ENCODE results near the gene ASPG. TPM values are rescaled to one million over a fixed set of nuclear protein-coding genes. Genes with fewer than 3 reads are reported as not detected.
A peak's percentile ranks its signal among the peaks of the same experiment; 100 is the strongest.

ASPG gene
- total RNA-seq, 1 donor from 2014 or later: 44.1 TPM

DNA sequence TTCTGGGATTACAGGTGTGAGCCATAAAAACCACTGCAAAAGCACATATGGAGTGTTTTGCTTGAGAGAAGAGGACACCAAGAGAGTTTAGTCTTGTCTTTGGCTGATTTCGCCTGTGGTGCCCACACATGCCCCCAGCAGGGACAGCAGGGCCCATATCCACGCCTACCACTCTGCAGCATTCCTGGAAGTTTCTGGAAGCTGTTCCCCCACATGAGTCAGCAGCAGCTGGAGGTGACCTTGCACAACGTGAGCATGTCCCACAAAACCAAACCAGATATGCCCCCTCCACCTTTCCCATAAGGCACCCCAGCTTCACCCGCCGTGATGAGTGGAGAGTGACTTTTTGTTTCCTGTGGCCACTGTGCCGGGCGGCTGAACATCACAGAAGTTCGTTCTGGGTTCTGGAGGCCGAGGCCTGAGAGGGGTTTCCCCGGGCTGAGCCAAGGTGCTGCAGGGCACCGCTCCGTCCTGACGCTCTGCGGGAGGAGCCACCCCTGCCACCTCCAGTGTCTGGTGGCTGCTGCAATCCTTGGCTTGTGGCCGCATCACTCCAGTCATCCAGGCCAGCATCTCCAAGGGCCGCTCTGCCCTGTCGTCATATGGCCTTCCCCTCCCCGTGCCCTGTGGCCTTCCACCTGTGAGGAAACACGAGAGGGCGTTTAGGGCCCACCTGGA is 4.7 kb downstream of the ASPG start:
- ATAC-seq (ENCODE audit: poor library complexity): no peak
- DNase-seq: peak; percentile 37

DNA sequence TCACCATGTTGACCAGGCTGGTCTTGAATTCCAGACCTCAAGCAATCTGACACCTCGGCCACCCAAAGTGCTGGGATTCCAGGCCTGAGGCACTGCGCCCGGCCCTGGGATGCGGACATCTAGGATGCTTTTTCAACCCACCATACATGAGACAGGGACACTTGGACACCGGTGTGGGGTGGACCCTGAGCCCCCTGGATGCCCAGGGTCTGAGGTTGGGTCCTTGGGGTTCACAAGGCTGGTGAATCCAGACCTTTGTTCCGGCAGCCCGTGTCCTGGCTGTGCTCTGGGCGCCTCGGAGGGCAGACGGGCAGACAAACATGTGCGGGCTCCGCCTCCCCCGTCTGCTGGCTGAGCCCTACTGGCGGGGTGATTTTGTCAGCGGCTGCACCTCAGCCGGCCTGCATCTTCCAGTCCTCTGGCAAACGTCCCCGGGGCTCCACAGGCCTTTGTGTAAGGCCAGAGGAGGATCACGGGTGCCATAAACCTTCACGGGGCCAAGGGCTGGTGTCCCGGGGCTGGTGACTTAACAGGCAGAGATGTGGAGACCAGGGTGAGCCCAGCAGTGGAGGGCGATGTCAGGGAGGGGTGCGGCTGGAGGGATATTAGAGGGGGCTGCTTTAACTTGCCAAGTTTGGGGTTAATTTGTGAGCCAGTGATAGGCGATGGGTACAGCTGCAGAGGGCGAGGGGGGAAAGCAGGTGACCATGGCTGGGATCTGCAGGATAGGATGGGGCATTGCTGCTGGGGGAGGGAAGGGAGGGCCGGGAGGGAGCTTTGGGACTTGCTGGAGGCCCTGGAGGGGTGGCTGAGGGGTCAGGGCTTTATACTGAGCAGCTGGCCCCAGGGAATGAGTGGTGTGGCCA is 5.8 kb downstream of the ASPG start:
- peak; percentile 26 for ATAC-seq (ENCODE audit: poor library complexity)
- DNase-seq: peak; percentile 52
- intact Hi-C loops (cut with DNase I): no loop called here

More for the DNA sequence above, 4.7 kb downstream of the ASPG start:
- intact Hi-C loops (cut with DNase I): no loop called here

DNA sequence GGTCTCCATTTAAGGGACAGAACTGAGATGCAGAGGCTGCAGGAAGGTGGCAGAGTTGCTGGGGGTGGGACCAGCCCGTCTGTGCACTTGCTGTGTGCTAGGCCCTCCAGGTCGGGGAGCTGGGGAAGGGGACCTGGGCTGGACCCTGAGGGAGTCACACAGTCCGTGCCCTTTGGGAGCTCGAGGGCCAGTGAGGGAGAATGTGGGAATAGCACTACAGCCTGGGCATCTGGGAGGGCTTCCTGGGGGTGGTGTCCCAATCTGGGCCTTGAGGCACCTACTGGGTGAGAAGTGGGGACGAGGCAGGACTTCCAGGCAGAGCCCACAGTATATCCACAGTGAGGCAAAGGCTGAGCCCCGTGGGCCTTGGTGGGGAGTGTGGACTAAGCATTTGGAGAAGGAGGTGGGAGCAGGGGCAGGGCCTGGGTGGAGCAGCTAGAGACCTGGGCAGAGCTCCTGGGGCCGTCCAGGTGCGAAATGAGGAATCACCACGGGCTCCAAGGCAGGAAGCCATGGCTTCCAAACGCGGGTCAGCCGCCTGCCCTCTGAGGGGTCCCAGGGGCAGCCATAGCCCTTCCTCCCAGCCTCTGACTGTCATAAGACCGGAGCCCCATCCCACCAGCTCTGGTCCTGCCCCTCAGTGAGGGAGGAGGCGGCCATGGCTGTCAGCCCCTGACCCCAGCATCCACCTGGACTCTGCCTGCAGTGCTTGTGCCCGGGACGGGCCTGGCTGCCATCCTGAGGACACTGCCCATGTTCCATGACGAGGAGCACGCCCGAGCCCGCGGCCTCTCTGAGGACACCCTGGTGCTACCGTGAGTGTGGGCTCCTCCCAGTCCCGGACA is 6.6 kb downstream of the ASPG start:
- DNase-seq (peak; percentile 30), ATAC-seq (ENCODE audit: poor library complexity) (no peak)
- intact Hi-C loops (cut with DNase I): no loop called here

DNA sequence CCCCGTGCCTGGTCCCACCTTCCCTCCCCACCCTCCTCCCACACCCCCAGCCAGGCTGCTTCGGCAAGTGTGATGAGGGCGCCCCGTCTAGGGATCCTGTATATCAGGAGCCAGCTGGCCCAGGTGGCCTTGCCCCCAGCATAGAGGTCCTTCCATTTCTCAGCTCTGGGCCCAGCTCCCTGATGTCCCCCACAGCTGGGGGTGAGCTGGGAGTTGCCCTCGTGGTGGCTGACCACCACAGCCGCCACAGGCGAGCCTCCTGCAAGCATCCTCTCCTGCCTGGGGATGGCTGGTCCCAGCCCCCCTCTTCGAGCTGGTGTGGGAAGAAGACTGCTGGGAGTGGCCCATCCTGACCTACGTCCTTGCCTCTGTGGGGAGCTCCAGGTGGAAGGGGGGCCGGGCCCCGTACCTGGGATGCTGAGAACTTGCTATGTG is 7.4 kb downstream of the ASPG start:
- ATAC-seq (ENCODE audit: poor library complexity) (no peak), DNase-seq (peak; percentile 38)
- intact Hi-C loops (cut with DNase I): no loop called here

DNA sequence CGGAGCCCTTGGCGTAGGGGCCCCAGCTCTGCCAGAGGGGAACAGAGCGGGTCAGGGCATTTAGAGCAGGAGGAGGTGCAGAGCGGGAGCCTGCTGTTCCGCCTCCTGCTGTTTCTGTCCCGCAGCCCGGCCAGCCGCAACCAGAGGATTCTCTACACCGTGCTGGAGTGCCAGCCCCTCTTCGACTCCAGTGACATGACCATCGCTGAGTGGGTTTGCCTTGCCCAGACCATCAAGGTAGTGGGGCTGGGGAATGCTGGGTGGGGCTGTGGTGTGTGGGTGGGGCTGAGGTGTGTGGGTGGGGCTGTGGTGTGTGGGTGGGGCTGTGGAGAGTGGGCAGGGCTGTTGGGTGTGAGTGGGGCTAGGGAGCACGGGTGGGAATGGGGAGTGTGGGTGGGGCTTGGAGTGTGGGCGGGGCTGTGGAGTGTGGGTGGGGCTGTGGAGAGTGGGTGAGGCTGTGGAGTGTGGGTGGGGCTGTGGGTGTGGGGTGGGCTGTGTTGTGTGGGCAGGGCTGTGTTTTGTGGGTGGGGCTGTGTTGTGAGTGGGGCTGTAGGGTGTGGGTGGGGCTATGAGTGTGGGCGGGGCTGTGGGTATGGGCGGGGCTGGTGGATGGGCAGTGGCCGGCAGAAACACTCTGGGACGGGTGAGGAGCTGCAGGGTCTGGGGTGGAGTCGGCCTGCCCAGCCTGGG is 8.0 kb downstream of the ASPG start:
- ATAC-seq (ENCODE audit: poor library complexity): peak; percentile 10
- intact Hi-C loops (cut with DNase I): no loop called here
- DNase-seq: peak; percentile 35

DNA sequence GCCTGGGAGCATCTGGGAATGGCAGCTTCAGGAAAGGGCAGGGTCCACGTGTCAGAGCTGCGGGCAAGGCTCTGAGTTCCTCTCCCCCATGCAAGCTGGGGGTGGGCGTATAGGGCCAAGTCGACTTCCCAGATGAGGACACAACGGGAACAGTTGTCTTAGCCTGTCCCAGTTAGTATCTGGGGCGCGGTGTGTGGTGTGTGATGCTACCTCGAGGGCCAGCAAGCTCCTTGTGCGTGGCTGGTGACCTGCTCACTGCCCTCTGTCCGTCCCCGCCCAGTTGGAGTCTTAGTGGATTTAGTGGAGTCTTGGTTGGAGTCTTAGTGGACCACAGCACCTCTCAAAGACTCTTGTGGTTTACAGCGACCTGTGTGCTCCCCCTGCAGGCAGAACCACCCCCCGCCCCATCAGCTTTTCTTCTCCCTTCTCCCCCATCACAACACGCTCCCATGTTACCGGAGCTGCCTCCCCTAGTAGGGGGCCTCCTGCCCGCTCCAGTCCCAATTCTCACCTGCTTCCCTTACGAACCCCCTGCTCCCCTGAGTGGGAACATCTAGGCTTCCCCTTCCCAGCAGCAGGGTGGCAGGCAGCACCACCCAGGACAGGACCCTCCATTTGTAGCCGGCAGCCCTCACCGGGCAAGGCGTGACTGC is 8.7 kb downstream of the ASPG start:
- intact Hi-C loops (cut with DNase I): no loop called here
- no peak for DNase-seq
- no peak for ATAC-seq (ENCODE audit: poor library complexity)

DNA sequence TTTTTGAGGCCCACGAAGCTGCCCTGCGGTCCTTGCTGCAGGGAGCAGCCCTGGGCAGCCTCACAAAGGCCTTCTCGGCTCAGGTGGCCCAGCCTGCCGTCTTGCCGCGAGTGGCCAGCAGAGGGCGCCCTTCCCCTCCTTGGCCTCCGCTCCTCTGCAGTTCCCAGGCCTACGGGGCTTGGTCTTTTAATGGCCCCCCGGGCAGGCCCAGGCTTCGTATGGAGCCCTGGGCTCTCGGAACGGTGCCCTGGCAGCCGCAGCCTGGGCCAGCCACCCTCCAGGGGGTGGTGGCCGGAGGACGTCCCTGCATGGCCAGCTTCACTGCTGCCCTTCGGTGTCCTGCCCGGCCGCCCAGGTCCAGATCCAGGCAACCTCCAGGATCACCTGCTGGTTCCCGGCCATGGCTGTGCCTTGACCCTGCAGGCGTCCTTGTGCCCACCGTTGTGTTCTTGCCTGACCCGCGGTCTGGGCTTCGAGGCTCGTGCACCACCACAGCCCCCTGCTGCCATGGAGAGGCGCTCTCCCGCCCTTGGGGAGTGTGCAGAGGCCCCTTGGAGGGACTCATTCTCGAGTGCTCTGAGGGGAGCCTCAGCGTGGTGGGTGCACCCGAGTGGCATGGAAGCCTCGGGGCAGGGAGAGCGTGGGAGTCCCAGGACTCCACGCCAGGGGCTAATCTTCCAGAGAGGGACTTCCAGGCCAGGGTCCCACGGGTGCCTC is 9.4 kb downstream of the ASPG start:
- ATAC-seq (ENCODE audit: poor library complexity): peak; percentile 64
- intact Hi-C loops (cut with DNase I): no loop called here

DNA sequence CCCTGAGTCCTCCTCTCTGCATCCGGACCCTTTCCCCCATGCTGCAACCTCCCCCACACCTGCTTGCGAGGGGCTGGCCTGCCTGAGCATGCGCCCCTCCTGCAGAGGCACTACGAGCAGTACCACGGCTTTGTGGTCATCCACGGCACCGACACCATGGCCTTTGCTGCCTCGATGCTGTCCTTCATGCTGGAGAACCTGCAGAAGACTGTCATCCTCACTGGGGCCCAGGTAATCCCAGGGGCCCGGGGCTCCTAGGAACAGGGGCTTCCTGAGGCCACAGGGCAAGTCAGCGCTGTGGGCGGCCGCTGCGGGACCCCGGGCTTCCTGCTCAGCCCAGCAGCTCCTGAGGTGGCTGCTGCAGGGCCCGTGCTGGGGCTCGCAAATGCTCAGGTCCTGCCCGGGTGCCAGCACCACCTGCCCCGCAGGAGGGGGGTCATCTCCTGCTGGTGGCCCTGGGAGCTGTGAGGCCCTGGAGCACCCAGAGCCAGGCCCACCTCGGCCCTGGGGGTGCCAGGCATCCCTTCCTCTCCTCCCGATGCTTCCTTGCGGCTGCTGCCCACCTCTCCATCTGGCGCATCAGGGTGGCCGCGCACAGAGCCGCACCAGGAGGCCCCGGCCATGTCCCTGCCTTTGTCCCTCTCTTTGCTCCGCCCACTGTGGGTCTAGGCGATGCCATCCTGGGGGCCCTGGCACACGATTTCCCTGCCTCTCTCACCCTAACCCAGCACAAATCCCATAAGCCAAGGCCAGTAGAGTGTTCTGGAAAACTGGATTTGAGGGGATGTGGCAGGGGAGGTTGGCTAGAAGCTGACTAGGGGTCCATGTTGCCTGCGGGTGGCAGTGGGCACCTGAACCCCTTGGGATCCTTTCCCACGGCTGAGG is 10.2 kb downstream of the ASPG start:
- DNase-seq: peak; percentile 32
- ATAC-seq (ENCODE audit: poor library complexity): no peak
- intact Hi-C loops (cut with DNase I): no loop called here

More for the DNA sequence above, 9.4 kb downstream of the ASPG start:
- DNase-seq: peak; percentile 71

DNA sequence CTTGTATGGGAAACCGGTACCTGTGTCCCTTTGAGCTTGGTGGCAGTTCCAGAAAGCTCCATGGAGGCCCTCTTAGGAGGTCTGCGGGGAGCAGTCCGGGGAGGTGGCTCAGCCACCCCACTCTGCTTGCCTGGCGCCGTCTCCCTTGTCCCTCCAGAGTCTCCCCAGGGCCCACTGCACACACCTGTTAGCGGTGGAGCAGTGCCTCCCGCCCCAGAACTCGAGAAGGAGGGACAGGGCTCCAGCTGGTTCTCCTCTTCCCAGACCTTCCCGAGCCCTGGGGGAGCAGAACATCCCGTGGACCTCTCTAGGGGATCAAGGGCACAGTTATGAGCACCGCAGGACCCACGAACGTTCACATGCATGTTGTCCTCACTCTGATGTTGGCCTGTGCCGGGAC is 10.8 kb downstream of the ASPG start:
- intact Hi-C loops (cut with DNase I): no loop called here
- ATAC-seq (ENCODE audit: poor library complexity): no peak
- no peak for DNase-seq

DNA sequence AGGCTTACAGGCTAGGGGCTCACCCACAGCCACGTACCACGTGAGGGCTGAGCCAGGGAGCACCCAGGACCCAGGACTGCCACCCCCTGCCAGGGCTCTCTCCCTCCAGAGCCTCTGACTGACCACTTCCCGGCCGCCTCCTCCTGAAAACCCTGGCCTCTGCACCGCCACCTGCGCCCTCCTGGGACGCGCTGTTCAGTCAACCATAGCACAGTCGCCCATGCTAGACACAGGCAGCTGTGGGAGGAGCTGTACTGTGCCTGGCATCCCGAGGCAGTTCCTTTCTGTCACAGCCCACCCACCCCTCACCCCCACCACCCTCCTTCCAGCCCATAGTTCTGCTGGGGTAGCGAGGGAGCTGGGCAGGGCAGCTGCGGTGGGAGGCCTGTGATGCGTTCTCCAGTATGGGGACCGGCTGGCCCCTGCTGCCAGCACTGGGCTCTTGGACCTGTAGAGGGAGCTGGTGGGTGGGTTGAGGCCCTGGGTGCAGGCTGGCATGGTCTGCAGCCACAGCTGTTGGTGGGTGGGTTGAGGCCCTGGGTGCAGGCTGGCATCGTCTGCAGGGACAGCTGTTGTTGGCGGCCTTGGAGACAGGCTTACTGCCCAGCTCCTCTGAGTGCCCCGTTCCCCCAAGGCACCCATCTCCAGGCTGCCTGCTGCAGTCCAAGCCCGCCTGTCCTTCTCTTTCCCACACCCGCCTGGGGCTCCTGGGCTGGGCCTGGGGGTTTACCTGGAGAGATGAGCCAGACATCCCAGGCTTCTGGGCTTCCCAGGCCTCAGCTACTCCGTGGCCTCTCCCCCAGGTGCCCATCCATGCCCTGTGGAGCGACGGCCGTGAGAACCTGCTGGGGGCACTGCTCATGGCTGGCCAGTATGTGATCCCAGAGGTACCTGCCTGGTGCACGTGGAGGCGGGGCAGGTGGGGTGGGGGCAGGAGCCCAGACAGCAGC is 11.5 kb downstream of the ASPG start:
- ATAC-seq (ENCODE audit: poor library complexity): no peak
- peak; percentile 23 for DNase-seq
- intact Hi-C loops (cut with DNase I): no loop called here

DNA sequence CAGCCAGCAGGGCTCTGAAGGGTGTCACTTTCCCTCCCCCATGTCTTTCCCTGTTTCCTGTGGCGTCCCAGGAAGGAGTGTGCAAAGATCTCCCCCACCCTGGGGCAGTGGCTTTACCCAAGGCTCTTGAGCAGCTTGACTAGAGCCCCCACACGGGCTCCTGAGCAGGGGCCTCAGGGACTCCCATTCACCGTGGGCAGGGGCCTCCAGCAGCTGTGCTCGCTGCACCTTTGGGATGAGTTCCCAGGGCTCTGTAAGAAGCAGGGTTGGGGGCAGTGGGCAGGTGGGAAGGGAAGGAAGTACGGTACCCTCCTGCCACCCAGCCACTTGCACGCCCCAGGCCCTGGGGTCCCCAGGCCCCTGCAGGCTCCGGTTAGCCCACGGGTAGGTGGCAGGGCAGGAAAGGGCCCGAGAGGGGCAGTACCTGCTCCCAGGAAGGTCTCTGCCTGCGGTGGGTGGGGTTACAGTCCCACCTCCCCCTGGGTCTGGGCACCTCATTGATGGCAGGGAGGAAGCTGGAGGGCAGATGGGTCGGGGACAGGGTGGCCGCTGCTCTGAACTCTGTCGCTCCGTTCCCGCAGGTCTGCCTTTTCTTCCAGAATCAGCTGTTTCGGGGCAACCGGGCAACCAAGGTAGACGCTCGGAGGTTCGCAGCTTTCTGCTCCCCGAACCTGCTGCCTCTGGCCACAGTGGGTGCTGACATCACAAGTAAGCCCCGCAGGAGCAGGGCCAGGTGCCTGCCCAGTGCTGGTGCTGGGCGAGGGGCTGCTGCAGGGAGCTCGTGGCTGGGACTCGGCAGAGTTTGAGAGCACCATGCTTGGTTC is 13.0 kb downstream of the ASPG start:
- ATAC-seq (ENCODE audit: poor library complexity): no peak
- intact Hi-C loops (cut with DNase I): no loop called here
- peak; percentile 26 for DNase-seq

DNA sequence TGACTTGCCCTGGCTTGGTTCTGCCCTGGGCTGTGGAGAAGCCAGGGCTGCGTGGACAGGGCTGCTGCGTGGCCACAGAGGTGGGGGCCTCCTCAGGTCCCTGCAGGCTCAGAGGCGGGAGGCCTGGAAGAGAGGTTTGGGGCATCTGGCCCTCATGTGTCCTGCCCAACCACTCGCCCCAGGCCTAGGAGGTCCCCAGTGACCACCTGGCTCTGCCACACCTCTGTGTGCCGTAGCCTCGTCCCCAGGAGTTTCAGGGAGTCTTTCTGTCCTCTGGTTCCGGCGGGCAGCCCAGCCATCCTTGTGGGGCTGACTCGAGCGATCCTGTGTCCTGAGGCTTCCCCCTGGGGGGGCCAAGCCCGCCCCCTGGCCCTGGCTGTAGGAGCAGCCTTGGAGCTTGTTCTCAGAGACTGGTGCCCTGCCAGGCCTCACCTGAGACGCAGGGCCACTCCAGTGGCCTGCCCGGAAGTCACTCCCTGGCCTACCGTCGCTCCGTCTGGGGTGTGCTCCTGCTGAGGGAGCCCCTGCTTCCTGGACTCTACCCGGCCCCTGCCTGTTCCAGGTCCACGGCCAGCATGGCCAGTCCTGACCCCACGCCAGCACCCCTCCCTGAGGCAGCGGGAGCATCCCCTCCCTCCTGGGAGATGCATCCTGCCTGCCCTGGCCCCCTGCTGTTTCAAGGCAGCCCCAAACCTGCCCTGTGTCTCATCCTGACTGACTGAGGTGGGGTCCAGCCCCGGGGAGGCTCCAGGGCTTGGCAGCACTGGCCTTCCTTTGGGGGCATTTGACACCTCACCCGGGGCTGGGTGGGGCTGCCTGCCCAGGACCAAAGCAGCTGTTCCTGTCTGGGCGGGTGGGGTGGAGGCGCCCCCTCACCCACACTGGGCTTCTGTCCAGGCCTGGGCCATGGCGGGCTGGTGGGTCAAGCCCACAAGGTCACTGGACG is 13.9 kb downstream of the ASPG start:
- intact Hi-C loops (cut with DNase I): no loop called here
- peak; percentile 30 for DNase-seq

DNA sequence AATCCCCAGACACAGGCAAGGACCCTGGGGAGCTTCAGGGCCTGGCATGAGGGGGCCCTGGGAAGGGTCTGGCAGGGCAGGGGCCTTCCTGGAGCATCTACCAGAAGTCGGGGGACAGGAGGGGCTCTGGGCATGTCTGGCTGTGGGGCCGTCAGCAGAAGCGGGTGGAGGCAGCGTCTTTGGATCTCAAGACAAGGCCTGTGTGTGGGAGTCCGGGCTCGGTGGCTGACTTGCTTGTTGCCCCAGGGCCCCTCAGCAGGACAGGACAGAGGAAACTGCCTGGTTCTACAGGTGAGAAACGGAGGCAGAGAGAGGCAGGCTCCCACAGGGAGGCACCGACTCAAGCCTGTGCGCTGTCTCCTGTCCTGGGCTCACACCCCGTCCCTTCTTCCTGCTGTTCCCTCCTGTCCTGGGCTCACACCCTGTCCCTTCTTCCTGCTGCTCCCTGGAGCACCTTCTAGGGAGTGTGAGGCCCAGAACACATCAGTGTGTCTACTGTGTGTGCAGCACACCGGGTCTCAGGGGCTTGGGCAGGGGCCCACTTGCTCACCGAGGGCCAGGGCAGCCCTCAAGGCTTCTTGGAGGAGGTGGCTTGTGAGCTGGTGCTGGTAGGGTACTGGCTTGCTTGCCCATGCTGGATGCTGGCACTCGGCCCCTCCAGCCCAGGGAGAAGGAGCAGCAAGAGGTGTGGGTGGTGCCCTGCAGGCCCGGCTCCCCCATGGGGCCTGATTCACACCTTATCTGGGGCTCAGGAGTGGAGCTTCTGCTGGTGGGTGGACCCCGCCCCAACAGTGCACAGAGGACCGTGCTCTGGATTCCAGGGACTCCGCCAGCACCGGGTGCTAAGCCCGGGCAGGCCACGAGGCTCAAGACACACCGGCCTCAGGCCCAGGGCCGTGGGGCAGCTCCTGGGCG is 14.9 kb downstream of the ASPG start:
- ATAC-seq (ENCODE audit: poor library complexity) (no peak), DNase-seq (peak; percentile 29)
- intact Hi-C loops (cut with DNase I): no loop called here

More for the DNA sequence above, 13.9 kb downstream of the ASPG start:
- no peak for ATAC-seq (ENCODE audit: poor library complexity)

All from Right ventricle myocardium superior (tissue), 1 donor.